Bladder microvascular endothelial cell (primary cell): Measurements from ENCODE around the gene RBM33. TPM values are rescaled to one million over a fixed set of nuclear protein-coding genes. Genes with fewer than 3 reads are reported as not detected.

Experiments used
- total RNA-seq: library from RNA; depleted of rRNA; stranded (reverse); fragments of >200 nt; gene quantifications from 2 replicates; pipeline ENCODE4 v1.2.3, GENCODE V29; 2014

Gene RBM33, protein sequence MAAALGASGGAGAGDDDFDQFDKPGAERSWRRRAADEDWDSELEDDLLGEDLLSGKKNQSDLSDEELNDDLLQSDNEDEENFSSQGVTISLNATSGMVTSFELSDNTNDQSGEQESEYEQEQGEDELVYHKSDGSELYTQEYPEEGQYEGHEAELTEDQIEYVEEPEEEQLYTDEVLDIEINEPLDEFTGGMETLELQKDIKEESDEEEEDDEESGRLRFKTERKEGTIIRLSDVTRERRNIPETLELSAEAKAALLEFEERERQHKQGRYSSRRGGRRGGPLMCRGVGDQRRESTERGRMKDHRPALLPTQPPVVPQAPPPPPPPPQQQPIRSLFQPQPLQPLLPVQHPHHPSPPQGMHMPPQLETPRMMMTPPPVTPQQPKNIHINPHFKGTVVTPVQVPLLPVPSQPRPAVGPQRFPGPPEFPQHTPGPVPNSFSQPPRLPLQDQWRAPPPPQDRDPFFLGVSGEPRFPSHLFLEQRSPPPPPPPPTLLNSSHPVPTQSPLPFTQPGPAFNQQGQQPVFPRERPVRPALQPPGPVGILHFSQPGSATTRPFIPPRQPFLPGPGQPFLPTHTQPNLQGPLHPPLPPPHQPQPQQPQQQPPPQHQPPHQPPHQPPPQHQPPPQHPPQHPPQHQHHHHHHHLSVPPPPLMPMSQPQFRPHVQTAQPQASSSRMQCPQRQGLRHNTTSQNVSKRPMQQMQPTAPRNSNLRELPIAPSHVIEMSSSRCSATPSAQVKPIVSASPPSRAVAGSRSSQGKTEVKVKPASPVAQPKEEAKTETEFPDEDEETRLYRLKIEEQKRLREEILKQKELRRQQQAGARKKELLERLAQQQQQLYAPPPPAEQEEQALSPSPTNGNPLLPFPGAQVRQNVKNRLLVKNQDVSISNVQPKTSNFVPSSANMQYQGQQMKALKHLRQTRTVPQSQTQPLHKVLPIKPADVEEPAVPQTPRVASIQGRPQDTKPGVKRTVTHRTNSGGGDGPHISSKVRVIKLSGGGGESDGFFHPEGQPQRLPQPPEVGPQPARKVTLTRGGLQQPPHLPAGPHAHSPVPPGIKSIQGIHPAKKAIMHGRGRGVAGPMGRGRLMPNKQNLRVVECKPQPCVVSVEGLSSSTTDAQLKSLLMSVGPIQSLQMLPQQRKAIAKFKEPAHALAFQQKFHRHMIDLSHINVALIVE
- 15.4 and 48.5 TPM in 2 replicates for total RNA-seq

GRCh38 chr7:155644178-155644970, at the start of gene RBM33:
RBM33 (plus strand) TSS chr7:155644661; CDS start chr7:155644877, 216 bp downstream.

DNA sequence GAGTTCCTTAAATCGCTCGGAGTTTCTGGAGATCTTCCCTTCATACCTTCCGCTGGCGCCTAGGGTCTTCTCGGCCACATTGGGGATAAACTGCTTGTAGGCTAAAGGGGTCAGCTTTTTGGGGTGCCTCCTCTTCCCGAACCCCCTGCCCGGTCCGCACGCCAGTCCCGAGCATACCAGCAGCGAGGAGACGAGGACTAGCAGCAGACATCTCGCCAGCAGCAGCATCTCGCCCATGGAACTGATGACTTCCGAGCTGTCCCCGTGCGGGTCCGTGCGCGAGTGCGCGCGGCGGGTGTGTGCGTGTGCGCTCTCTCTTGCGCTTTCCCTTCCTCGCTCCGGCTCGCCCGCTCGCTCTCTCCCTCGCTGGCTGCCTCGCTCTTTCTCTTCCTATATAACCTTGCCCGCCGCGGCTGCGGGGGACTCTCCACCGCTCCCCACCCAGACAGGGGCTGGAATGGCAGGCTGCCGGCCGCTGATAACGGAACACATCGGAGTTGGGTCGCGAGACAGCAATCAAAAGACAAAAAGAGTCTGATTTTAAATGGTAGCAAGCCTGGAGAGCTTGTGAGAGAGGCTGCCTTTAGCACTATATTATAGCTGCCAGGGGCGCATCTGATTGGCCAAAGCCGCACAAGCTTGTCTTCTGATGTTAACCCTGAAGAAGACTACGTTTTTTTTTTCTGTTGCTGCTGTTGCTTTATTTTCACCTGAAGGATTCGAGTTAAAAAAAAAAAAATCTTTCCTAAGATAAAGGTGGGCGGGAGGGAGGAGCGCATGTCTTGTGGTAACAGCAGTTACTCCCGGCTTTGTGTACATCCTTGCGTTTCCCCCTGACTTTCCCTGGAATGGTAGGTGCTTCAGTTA, 167.7 kb downstream of the RBM33 start, which contains the start of gene SHH:
TSS of gene SHH (minus strand) at position 569 of the 867 bp plus-strand sequence. CDS start at position 228, 341 bp downstream.

Other genes with a start within 250 kb of the RBM33 start
- gene EN2, start 186.5 kb upstream of the RBM33 start, total RNA-seq, result not detected in 2 replicates
- gene CNPY1, start 98.1 kb upstream of the RBM33 start, total RNA-seq, result not detected in 2 replicates
- under 0.01 and 0.06 TPM in 2 replicates for gene SHH, start 167.8 kb downstream of the RBM33 start, total RNA-seq